Measurements from ENCODE around the gene PAQR6.
"Not testable (repeated sequence)": the region's sequence is repeated elsewhere in the genome, so short reads cannot be mapped to it uniquely, and the experiment has no call there.

Gene PAQR6

DNA sequence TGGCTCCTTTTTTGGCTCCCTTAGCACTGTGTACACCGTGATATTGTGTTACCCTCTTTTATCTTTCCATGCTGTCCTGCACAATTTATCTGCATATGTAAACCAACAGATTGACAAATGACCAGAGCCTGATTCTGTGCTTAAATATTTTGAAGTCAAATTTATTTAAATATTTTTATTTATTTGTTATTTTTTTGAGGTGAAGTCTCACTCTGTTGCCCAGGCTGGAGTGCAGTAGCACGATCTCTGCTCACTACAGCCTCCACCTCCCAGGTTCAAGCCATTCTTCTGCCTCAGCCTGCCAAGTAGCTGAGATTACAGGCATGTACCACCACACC lies 22.2 kb downstream of the PAQR6 start:
- H3K27me3 ChIP-seq (ENCODE audit: control insufficient read depth, insufficient read depth, low read length): no peaks in the 10 kb centered on the region
- peaks cover 22% of the 10 kb centered on the region for H3K36me3 ChIP-seq (ENCODE audit: control insufficient read depth, insufficient read depth, low read length)
- peaks cover 7% of the 10 kb centered on the region for H3K4me1 ChIP-seq (ENCODE audit: control insufficient read depth, insufficient read depth, low read length)
- no peak overlapping the region for H3K4me3 ChIP-seq (ENCODE audit: low read length)
- no peak overlapping the region for H3K9ac ChIP-seq (ENCODE audit: low read length)
- H3K27ac ChIP-seq (ENCODE audit: low read depth, low read length): no peak overlapping the region

DNA sequence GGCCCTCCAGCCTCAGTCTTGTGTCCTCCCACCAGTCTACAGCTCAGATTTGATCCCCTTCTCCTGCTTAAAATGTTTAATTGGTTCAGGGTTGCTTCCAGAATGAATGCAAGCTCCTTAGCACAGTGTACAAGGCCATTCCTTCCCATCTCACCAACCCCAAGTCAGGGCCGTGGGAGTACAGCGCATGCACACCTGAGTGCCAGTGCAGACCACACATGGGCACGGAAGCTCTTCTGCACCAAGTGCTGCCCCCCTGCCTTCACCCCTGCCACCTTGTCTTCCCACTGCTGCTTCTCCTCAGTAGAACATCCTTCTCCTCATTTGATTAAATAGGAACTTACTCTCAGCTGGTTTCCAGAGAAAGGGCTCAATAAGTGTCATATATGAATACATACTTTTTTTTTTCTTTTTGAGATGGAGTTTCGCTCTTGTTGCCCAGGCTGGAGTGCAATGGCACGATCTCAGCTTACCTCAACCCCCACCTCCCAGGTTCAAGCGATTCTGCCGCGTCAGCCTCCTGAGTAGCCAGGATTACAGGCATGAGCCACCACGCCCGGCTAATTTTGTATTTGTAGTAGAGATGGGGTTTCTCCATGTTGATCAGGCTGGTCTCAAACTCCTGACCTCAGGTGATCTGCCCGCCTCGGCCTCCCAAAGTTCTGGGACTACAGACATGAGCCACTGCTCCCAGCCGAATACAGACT lies 25.7 kb downstream of the PAQR6 start:
- Histone ChIP-seq H3K4me1 (ENCODE audit: control insufficient read depth, insufficient read depth, low read length) (no peaks in the 10 kb centered on the region), H3K27me3 (ENCODE audit: control insufficient read depth, insufficient read depth, low read length) (no peaks in the 10 kb centered on the region), H3K4me3 (ENCODE audit: low read length) (no peak overlapping the region), H3K9ac (ENCODE audit: low read length) (no peak overlapping the region), H3K36me3 (ENCODE audit: control insufficient read depth, insufficient read depth, low read length) (peaks cover 22% of the 10 kb centered on the region), H3K27ac (ENCODE audit: low read depth, low read length) (no peak overlapping the region)

DNA sequence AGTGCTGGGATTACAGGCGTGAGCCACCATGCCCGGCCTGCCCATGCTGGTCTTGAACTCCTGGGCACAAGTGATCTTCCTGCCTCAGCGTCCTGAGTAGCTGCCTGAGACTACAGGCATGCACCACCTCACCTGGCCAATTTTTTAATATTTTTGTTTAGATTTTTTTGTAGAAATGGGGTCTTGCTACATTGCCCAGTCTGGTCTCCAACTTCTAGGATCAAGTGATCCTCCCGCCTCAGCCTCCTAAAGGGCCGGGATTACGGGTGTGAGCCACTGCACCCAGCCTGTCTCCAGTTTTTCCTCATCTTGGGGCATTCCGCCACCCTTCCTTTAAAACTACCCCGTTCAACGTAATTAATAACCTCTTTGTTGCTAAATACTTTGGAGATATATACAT lies 27.6 kb downstream of the PAQR6 start:
- Histone ChIP-seq H3K4me3 (ENCODE audit: low read length) (no peak overlapping the region), H3K9ac (ENCODE audit: low read length) (no peak overlapping the region), H3K27ac (ENCODE audit: low read depth, low read length) (no peak overlapping the region), H3K36me3 (ENCODE audit: control insufficient read depth, insufficient read depth, low read length) (peaks cover 20% of the 10 kb centered on the region), H3K4me1 (ENCODE audit: control insufficient read depth, insufficient read depth, low read length) (no peaks in the 10 kb centered on the region), H3K27me3 (ENCODE audit: control insufficient read depth, insufficient read depth, low read length) (no peaks in the 10 kb centered on the region)

DNA sequence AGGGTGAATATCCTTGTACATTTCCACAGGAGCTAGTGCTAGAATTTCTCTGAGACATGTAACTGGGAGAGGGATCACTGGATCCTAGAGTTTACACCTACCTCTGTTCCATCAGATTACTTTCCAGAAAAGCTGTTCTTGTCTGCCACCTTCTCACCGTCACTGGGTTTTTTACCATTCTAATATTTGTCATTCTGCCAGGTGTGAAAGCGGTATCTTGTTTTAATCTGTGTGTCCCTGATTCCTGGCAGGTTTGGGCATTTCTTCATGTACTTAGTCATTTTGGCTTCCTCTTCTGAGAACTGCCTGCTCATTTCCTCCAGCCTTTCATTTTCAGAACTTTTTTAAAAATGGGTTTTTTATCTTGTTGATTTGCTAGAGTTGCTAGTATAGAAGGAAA lies 30.0 kb downstream of the PAQR6 start:
- Histone ChIP-seq H3K4me1 (ENCODE audit: control insufficient read depth, insufficient read depth, low read length) (peaks cover 6% of the 10 kb centered on the region), H3K27ac (ENCODE audit: low read depth, low read length) (no peak overlapping the region), H3K27me3 (ENCODE audit: control insufficient read depth, insufficient read depth, low read length) (no peaks in the 10 kb centered on the region), H3K36me3 (ENCODE audit: control insufficient read depth, insufficient read depth, low read length) (peaks cover 12% of the 10 kb centered on the region), H3K4me3 (ENCODE audit: low read length) (no peak overlapping the region), H3K9ac (ENCODE audit: low read length) (no peak overlapping the region)

DNA sequence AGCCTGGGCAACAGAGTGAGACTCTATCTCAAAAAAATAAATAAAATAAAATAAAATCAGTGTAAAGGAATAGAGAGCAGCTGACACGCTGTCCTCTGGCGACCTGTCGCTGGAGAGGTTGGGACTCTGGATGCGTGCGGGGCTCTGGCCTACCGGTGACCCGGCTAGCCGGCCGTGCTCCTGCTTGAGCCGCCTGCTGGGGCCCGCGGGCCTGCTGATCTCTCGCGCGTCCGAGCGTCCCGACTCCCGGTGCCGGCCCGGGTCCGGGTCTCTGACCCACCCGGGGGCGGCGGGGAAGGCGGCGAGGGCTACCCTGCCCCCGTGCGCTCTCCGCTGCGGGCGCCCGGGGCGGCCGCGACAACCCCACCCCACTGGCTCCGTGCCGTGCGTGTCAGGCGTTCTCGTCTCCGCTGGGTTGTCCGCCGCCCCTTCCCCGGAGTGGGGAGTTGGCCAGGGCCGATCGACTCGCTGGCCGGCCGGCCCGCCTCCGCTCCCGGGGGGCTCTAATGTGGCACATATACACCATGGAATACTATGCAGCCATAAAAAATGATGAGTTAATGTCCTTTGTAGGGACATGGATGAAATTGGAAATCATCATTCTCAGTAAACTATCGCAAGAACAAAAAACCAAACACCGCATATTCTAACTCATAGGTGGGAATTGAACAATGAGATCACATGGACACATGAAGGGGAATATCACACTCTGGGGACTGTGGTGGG lies 31.3 kb downstream of the PAQR6 start:
- not testable (repeated sequence) for H3K4me3 ChIP-seq (ENCODE audit: low read length); H3K36me3 ChIP-seq (ENCODE audit: control insufficient read depth, insufficient read depth, low read length); H3K27me3 ChIP-seq (ENCODE audit: control insufficient read depth, insufficient read depth, low read length); H3K9ac ChIP-seq (ENCODE audit: low read length); H3K27ac ChIP-seq (ENCODE audit: low read depth, low read length)
- peaks cover 11% of the 10 kb centered on the region for H3K4me1 ChIP-seq (ENCODE audit: control insufficient read depth, insufficient read depth, low read length)

DNA sequence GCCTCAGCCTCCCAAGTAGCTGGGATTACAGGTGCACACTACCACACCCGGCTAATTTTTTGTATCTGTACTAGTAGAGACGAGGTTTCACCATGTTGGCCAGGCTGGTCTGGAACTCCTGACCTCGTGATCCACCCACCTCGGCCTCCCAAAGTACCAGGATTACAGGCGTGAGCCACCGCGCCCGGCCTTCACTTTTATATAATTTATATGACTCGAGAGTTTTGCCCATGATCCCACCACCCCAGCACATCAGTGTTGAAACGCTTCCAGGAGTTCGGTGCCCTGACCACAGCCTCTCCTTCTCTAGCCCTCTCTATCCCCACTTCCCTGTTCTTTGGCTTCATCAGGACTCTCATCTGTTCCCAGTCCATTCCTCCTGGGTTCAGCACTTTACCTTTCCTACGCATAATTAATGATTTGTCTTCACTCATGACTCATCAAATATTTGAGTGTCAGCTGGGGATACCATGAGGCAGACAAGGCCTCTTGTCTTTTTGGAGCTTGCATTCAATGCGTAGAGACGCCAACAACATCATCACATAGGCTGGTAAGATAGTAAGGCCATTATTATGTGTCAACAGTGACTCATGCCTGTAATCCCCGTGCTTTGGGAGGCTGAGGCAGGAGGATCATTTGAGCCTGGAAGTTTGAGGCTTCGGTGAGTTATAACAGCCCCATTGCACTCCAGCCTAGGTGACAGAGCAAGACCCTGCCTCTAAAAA lies 33.7 kb downstream of the PAQR6 start:
- Histone ChIP-seq H3K36me3 (ENCODE audit: control insufficient read depth, insufficient read depth, low read length) (peaks cover 5% of the 10 kb centered on the region), H3K4me3 (ENCODE audit: low read length) (peak overlapping the region; percentile 95), H3K9ac (ENCODE audit: low read length) (no peak overlapping the region), H3K27me3 (ENCODE audit: control insufficient read depth, insufficient read depth, low read length) (no peaks in the 10 kb centered on the region), H3K4me1 (ENCODE audit: control insufficient read depth, insufficient read depth, low read length) (peaks cover 11% of the 10 kb centered on the region), H3K27ac (ENCODE audit: low read depth, low read length) (peak overlapping the region; percentile 98)

DNA sequence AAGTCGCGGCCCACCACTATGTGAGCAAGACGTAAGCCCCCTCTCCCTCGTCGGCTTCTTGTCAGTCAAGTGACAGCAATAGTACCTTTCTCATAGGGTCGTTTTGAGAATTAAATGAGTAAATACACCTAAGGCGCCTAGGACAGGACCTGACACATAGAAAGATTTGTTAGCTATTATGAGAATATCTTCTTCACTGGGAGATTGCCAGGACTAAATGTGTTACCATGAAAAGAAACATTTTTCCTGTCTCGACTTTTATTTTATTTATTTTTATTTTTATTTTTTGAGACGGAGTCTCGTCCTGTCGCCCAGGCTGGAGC lies 34.3 kb downstream of the PAQR6 start:
- peaks cover 10% of the 10 kb centered on the region for H3K36me3 ChIP-seq (ENCODE audit: control insufficient read depth, insufficient read depth, low read length)

DNA sequence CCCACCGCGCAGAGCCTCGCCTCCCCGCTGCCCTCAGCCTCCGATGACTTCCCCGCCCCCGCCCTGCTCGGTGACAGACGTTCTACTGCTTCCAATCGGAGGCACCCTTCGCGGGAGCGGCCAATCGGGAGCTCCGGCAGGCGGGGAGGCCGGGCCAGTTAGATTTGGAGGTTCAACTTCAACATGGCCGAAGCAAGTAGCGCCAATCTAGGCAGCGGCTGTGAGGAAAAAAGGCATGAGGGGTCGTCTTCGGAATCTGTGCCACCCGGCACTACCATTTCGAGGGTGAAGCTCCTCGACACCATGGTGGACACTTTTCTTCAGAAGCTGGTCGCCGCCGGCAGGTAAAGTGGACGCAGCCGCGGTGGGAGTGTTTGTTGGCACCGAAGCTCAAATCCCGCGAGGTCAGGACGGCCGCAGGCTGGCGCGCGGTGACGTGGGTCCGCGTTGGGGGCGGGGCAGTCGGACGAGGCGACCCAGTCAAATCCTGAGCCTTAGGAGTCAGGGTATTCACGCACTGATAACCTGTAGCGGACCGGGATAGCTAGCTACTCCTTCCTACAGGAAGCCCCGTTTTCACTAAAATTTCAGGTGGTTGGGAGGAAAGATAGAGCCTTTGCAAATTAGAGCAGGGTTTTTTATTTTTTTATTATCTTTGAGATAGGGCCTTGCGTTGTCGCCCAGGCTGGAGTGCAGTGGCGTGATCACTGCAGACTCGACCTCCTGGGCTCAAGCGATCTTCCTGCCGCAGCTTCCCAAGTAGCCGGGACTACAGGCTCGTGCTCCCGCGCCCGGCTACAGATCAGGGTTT lies 34.8 kb downstream of the PAQR6 start, which contains the start of gene PMF1:
PMF1 (plus strand) TSS at position 175 of the 811 bp plus-strand sequence; CDS start at position 184, 9 bp downstream.
- Histone ChIP-seq H3K36me3 (ENCODE audit: control insufficient read depth, insufficient read depth, low read length) (peaks cover 13% of the 10 kb centered on the region), H3K4me1 (ENCODE audit: control insufficient read depth, insufficient read depth, low read length) (peaks cover 11% of the 10 kb centered on the region), H3K4me3 (ENCODE audit: low read length) (peak within 1 kb of the TSS; percentile 95), H3K27ac (ENCODE audit: low read depth, low read length) (peak within 1 kb of the TSS; percentile 98), H3K27me3 (ENCODE audit: control insufficient read depth, insufficient read depth, low read length) (no peaks in the 10 kb centered on the region), H3K9ac (ENCODE audit: low read length) (peak within 1 kb of the TSS; percentile 99)

More for the DNA sequence above, 34.3 kb downstream of the PAQR6 start:
- Histone ChIP-seq H3K27me3 (ENCODE audit: control insufficient read depth, insufficient read depth, low read length) (no peaks in the 10 kb centered on the region), H3K9ac (ENCODE audit: low read length) (peak overlapping the region; percentile 99), H3K4me3 (ENCODE audit: low read length) (peak overlapping the region; percentile 95), H3K27ac (ENCODE audit: low read depth, low read length) (peak overlapping the region; percentile 98), H3K4me1 (ENCODE audit: control insufficient read depth, insufficient read depth, low read length) (peaks cover 11% of the 10 kb centered on the region)

DNA sequence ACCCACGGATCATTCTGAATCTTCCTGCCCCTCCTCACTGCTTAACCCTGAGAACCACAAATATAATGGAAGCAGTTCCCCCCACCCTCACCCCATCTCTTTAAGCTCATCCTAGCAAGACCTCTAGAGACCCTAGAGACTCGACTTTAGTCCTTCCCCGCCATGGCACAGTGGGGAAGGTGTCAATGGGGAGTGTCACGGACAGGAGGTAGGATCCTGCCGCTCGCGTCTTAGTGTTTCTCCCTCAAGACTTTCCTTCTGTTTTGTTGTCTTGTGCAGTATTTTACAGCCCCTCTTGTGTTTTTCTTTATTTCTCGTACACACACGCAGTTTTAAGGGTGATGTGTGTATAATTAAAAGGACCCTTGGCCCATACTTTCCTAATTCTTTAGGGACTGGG lies 35.7 kb downstream of the PAQR6 start:
- Histone ChIP-seq H3K4me3 (ENCODE audit: low read length) (peak overlapping the region; percentile 95), H3K4me1 (ENCODE audit: control insufficient read depth, insufficient read depth, low read length) (peaks cover 11% of the 10 kb centered on the region), H3K9ac (ENCODE audit: low read length) (peak overlapping the region; percentile 62), H3K27me3 (ENCODE audit: control insufficient read depth, insufficient read depth, low read length) (no peaks in the 10 kb centered on the region), H3K36me3 (ENCODE audit: control insufficient read depth, insufficient read depth, low read length) (peaks cover 13% of the 10 kb centered on the region), H3K27ac (ENCODE audit: low read depth, low read length) (peak overlapping the region; percentile 98)

DNA sequence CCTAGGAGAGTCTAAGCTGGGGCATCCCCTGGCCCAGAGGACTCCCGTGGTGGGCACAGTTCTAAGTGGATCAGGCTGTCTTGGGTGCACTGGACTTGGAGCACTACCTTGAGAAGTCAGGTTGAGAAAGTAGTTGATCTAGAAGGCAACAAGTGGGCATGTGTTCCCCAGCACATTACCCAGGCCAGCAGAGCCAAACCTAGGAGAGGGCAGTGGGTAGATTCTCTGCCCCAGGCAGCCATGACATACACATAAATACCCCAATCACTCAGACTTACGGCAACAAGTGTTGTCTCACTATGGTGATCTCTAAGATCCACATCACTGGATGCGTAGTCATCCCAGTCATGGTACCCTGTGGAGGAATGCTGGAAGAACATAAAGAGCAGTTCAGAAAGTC lies 36.6 kb downstream of the PAQR6 start:
- peaks cover 13% of the 10 kb centered on the region for H3K36me3 ChIP-seq (ENCODE audit: control insufficient read depth, insufficient read depth, low read length)
- H3K4me3 ChIP-seq (ENCODE audit: low read length): no peak overlapping the region
- H3K9ac ChIP-seq (ENCODE audit: low read length): no peak overlapping the region
- no peaks in the 10 kb centered on the region for H3K27me3 ChIP-seq (ENCODE audit: control insufficient read depth, insufficient read depth, low read length)
- H3K27ac ChIP-seq (ENCODE audit: low read depth, low read length): no peak overlapping the region
- peaks cover 11% of the 10 kb centered on the region for H3K4me1 ChIP-seq (ENCODE audit: control insufficient read depth, insufficient read depth, low read length)

DNA sequence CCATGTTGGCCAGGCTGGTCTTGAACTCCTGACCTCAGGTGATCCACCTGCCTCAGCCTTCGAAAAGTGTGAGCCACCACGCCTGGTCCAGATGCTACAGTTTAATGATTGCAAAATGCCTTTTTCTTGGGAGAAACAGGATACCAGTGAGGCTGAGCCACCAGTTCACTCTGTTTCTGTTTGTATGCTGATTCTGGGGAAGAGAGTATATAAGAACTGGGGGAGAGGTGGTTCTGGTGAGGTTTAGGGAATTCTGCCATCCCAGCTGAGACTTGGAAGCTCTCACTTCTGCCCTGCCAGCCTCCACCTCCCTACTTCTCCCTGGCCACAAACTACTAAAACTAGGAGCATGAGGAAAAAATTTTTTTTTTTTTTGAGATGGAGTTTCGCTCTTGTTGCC lies 43.2 kb downstream of the PAQR6 start:
- Histone ChIP-seq H3K4me1 (ENCODE audit: control insufficient read depth, insufficient read depth, low read length) (no peaks in the 10 kb centered on the region), H3K27ac (ENCODE audit: low read depth, low read length) (no peak overlapping the region), H3K36me3 (ENCODE audit: control insufficient read depth, insufficient read depth, low read length) (peaks cover 16% of the 10 kb centered on the region), H3K9ac (ENCODE audit: low read length) (no peak overlapping the region), H3K27me3 (ENCODE audit: control insufficient read depth, insufficient read depth, low read length) (no peaks in the 10 kb centered on the region), H3K4me3 (ENCODE audit: low read length) (no peak overlapping the region)

DNA sequence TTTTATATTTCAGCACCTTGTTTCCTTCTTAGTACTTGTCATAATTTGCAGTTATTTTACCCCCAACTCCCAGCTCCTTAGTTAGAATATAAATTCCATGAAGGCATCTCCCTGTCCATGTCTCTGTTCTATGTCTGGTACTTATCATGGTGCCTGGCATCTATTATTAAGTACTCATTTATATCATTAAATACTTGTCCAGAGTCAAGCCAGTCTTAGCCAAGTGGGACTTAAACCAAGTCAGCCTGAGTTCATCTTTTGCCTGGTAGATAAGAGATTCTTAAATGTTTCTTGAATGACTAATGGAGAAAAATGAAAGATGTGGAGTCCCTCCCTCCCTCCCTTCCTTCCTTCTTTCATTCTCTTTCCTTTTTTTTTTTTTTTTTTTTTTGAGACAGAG lies 44.5 kb downstream of the PAQR6 start:
- Histone ChIP-seq H3K4me1 (ENCODE audit: control insufficient read depth, insufficient read depth, low read length) (no peaks in the 10 kb centered on the region), H3K36me3 (ENCODE audit: control insufficient read depth, insufficient read depth, low read length) (peaks cover 8% of the 10 kb centered on the region), H3K27ac (ENCODE audit: low read depth, low read length) (peak overlapping the region; percentile 1), H3K4me3 (ENCODE audit: low read length) (no peak overlapping the region), H3K27me3 (ENCODE audit: control insufficient read depth, insufficient read depth, low read length) (no peaks in the 10 kb centered on the region), H3K9ac (ENCODE audit: low read length) (no peak overlapping the region)

All from rectal smooth muscle tissue (tissue), 1 donor.